ENCODE results near the gene INPP5J.

The INPP5J gene

GRCh38 chr22:31080164-31080847 lies 42.5 kb upstream of the INPP5J start:
- TF ChIP-seq ZNF292 (tag by site-specific recombination; IDR thresholded peaks at IDR 0.05; ENCODE audit: borderline replicate concordance, low read depth) (no peak), ZNF777 (tag by site-specific recombination; IDR thresholded peaks at IDR 0.05; ENCODE audit: borderline replicate concordance) (no peak), ZNF266 (tag by site-specific recombination; IDR thresholded peaks at IDR 0.05; ENCODE audit: low read depth) (0 out of 2 replicates have a peak, but pooled peaks have one; percentile 12)
- no peak overlapping the region for H3K27ac ChIP-seq (ENCODE audit: extremely low read depth, low read depth, low read length)
- ChIA-PET POLR2A (interaction anchor here (0.6 to 1.8 kb wide), 24 partner anchors 8 to 266 kb away, joined by 3 to 29 read pairs (median 4); partner anchors contain the start of genes MORC2, PATZ1, SELENOM and TUG1), CTCF (interaction anchor here (0.6 to 3.1 kb wide), 6 partner anchors 15 to 134 kb away, joined by 3 to 13 read pairs (median 3); no protein-coding TSS in a partner anchor)
- peak overlapping the region; percentile 60 for H3K4me3 ChIP-seq (ENCODE audit: low read depth, low read length)
- H3K4me1 ChIP-seq (ENCODE audit: control insufficient read depth, insufficient read depth, low read length) = peaks cover 3% of the 10 kb centered on the region; the same call in 1 of the 2 replicates
- H3K36me3 ChIP-seq (ENCODE audit: control insufficient read depth in 2 of 2, insufficient read depth in 1 of 2, low read length in 2 of 2) = peaks cover 0 to 16% of the 10 kb centered on the region in 2 experiments; a peak in 1 of 3 replicates
- no peaks in the 10 kb centered on the region for H3K9me3 ChIP-seq (ENCODE audit: control insufficient read depth, insufficient read depth, low read depth, low read length)

- Histone ChIP-seq H3K36me3 (ENCODE audit: control insufficient read depth in 2 of 2, insufficient read depth in 1 of 2, low read length in 2 of 2) (peaks cover 0 to 16% of the 10 kb centered on the region in 2 experiments; a peak in 1 of 3 replicates), H3K27ac (ENCODE audit: extremely low read depth, low read depth, low read length) (no peak within 1 kb of the TSS), H3K9me3 (ENCODE audit: control insufficient read depth, insufficient read depth, low read depth, low read length) (no peaks in the 10 kb centered on the region), H3K4me1 (ENCODE audit: control insufficient read depth, insufficient read depth, low read length) (peaks cover 3% of the 10 kb centered on the region; the same call in 1 of the 2 replicates), H3K4me3 (ENCODE audit: low read depth, low read length) (peak within 1 kb of the TSS; percentile 60)
- POLR2A ChIA-PET = interaction anchor here (0.5 to 1.8 kb wide), 26 partner anchors 8 to 265 kb away, joined by 3 to 29 read pairs (median 4); partner anchors contain the start of genes MORC2, PATZ1, SELENOM and TUG1
- CTCF ChIA-PET = interaction anchor here (0.6 to 3.1 kb wide), 8 partner anchors 9 to 1073 kb away, joined by 3 to 13 read pairs (median 3); no protein-coding TSS in a partner anchor
- TF ChIP-seq SCRT2 (tag by site-specific recombination; IDR thresholded peaks at IDR 0.05) (no peak), ZNF529 (tag by site-specific recombination; IDR thresholded peaks at IDR 0.05; ENCODE audit: insufficient replicate concordance) (no peak), ZNF664 (tag by site-specific recombination; IDR thresholded peaks at IDR 0.05) (no peak), ZNF155 (tag by site-specific recombination; IDR thresholded peaks at IDR 0.05) (no peak), ZNF302 (tag by site-specific recombination; IDR thresholded peaks at IDR 0.05; ENCODE audit: low read depth) (no peak), PRDM10 (tag by site-specific recombination; IDR thresholded peaks at IDR 0.05) (peak; percentile 82), OSR2 (tag by site-specific recombination; IDR thresholded peaks at IDR 0.05) (no peak), ZNF837 (tag by site-specific recombination; IDR thresholded peaks at IDR 0.05) (no peak), ZNF394 (tag by site-specific recombination; IDR thresholded peaks at IDR 0.05; ENCODE audit: borderline replicate concordance) (no peak), PATZ1 (tag by site-specific recombination; IDR thresholded peaks at IDR 0.05) (peak; percentile 54; the same call in 1 of the 2 replicates), ZNF214 (tag by site-specific recombination; IDR thresholded peaks at IDR 0.05; ENCODE audit: borderline replicate concordance) (no peak), ZNF561 (tag by site-specific recombination; IDR thresholded peaks at IDR 0.05; ENCODE audit: borderline replicate concordance) (no peak), ZNF426 (tag by site-specific recombination; IDR thresholded peaks at IDR 0.05) (no peak), ZNF266 (tag by site-specific recombination; IDR thresholded peaks at IDR 0.05; ENCODE audit: low read depth) (no peak), ZNF580 (tag by site-specific recombination; IDR thresholded peaks at IDR 0.05) (no peak), ZNF311 (tag by site-specific recombination; IDR thresholded peaks at IDR 0.05; ENCODE audit: borderline replicate concordance) (no peak), ZNF571 (tag by site-specific recombination; IDR thresholded peaks at IDR 0.05) (no peak), ZNF513 (tag by site-specific recombination; IDR thresholded peaks at IDR 0.05) (no peak), ZNF660 (tag by site-specific recombination; IDR thresholded peaks at IDR 0.05) (no peak), ZBTB20 (tag by site-specific recombination; IDR thresholded peaks at IDR 0.05) (no peak), ZFHX2 (tag by site-specific recombination; conservative IDR thresholded peaks at IDR 0.05) (peak; percentile 64), ZNF174 (tag by site-specific recombination; IDR thresholded peaks at IDR 0.05) (no peak)
Observed at GRCh38 chr22:31080848-31081649, 41.7 kb upstream of the INPP5J start, which contains the start of gene SMTN. Gene SMTN (plus strand): TSS chr22:31081318. CDS start chr22:31083259, 1,941 bp downstream.

Data from HEK293 (cell line).